Activated CD4-positive, CD25-positive, alpha-beta regulatory T cell treated with anti-CD3 and anti-CD28 coated beads, Interleukin-2, amount 50 U/mL, for 72 hours (primary cell): ENCODE results near the gene FBXO36.
"Not testable (repeated sequence)": the region's sequence is repeated elsewhere in the genome, so short reads cannot be mapped to it uniquely, and the experiment has no call there.

Experiments
- DNase-seq: peaks from one replicate; pipeline ENCODE4 v3.0.0; 2021

FBXO36 gene

DNA sequence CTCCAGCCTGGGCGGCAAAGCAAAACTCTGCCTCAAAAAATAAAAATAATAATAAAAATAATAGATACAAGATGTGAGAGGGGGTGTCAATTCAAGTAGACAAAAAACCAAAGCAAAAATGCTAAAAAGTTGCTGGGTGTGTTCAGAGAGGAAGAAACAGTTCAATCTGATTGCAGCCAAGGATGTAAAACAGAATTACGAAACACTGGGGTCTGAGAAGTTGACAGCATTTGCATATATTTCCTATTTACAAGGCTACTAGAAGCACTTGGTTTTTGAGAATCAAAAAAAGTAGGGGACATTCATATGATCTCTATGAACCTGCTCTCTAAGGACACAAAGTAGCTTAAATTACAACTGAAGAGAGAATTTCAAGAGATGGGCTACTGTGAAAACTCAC is 8.1 kb upstream of the FBXO36 start:
- DNase-seq = no peak

DNA sequence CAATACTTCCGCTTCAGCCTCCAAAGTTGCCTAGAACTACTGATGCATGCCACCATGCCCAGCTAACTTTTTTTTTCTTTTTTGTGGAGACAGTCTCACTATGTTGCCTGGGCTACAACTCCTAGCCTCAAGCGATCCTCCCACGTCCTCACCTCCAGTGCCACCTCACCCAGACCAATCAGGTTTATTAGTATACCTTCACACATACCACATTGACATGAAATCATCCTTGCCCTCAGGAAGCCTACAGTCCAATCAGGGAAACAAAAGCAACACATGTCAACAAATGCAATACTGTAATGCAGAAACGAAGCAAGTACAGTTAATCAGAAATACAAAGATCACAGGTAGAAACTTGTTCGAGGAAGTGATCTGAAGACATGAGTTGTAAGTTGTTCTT is 4.5 kb upstream of the FBXO36 start:
- no peak for DNase-seq

- DNase-seq = no peak
Measured at GRCh38 chr2:229920011-229920641, 2.2 kb upstream of the FBXO36 start.

DNA sequence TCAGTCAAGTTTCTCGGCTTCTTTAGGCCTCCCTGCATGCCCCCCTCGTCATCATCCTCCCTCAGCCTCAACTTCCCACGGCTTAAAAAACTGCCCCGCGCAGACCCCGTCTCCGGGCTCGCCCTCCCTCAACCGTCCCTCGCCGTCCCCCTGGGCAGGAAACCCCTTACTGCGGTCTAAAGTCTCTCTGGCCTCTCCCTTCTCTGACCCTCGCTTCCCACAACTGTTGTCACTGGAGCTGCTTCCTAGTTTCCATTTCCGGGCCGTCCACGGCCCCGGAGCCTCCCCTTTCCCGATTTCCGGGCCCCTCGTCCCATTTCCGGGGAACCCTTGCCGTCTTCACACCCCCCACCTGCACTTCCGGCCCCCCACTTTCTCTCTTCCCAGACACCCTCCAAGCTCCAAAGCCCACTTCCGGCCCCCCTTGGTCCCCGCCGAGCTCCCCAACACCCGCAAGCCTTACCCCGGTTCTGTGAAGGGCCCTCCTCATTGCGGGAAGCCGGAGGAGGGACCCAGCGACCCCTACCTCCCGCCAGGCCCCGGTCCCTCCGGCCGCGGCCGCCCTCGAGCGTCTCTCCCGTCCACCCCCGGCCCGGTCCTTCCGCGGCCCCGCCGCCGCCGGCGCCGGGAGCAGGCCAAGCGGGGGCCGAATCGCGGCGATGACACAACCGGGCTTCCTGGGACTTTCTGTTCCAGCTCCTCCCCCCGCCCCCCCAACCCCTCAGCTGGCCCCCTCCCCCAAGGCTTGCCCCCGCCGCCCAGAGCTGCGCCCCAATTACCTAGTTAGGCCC is 1.0 kb upstream of the FBXO36 start:
- DNase-seq = peak; percentile 66

DNA sequence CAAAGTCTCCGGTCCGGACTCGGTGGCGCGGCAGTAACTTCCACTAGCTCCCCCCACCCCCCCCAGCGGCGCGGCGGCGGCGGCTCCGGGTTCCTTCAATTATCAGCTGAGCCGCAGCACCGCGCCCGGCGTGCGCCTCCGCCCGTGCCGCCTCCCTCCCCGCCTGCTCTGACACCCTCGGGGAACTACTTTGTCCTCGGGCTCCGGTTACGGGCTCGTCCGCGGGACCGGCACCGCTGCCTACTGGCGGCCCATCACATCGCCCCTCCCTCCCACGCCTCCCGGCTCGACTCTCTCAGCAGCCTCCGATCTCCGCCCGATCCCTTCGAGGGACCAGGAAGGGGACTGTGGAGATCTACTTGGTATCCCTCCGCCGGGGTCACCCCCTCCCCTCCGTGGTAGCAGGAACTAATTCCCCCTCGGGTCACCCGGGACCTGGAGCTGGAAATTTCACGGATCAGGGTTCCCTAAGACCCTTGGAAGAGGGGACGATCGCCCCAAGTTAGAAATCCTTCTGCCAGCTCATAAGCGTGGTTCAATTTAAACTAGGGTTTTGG is 333 bp upstream of the FBXO36 start, which contains the start of gene TRIP12:
TRIP12 (minus strand) TSS at position 118 of the 557 bp plus-strand sequence. CDS start 41,930 bp downstream, outside the sequence.
- peak; percentile 88 for DNase-seq

GRCh38 chr2:229924541-229924940 is 2.2 kb downstream of the FBXO36 start:
- not testable (repeated sequence) for DNase-seq

DNA sequence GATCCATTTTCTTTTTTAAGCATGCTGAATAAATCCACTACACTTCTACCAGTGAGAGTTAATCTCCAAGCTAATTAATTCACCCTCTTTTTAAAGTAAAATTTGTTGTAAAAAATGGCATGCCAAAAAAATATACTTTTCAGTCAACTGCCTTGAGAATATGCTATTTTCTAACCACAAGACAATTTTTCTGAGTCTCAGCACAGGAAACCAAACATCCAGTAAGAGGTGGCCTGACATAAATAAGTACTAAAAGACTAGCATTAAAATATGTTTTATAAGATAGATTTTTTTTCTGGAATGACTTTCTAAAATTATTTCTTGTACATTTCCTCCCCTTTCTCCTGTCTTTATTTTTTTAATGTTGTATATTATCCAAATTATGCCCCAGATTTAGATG is 2.9 kb downstream of the FBXO36 start:
- DNase-seq = no peak

- no peak for DNase-seq
Measured at GRCh38 chr2:229927817-229928321, 5.6 kb downstream of the FBXO36 start.

- no peak for DNase-seq
Measured at GRCh38 chr2:229930656-229931055, 8.4 kb downstream of the FBXO36 start.

DNA sequence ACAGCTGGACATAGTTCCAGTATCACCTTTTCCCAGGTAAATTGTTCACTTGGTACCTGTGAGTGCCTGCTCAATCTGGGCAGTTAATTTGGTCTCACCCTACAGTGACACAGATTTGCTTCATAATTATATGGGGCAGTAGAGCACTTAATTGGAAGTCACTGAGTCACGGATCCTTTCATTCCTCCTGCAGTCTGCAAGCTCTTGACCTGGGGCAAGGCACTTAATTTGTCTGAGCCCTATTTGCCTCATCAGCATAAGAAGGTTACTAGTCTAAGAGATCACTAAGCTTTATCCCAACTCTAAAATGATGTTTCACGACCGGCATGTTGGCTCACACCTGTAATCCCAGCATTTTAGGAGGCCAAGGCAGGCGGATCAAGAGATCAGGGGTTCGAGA is 8.9 kb downstream of the FBXO36 start:
- no peak for DNase-seq

DNA sequence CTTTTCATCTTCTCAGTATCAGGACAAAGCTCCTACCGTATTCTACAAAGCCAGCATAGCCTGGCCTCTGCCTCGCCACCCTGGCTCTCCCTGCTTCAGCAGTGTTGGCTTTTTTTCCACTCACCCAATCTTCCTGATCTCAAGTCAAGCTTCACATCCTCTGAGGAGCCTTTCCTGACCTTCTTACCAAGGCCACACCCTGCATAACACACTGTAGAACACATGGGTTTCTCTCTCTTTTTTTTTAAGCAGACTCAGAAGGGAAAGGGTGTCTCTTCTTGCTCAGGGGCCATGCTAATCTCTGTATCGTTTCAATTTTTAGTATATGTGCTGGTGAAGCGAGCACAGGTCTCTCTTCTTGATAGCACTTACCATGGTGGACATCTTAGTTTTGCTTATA is 15.2 kb downstream of the FBXO36 start:
- no peak for DNase-seq

DNA sequence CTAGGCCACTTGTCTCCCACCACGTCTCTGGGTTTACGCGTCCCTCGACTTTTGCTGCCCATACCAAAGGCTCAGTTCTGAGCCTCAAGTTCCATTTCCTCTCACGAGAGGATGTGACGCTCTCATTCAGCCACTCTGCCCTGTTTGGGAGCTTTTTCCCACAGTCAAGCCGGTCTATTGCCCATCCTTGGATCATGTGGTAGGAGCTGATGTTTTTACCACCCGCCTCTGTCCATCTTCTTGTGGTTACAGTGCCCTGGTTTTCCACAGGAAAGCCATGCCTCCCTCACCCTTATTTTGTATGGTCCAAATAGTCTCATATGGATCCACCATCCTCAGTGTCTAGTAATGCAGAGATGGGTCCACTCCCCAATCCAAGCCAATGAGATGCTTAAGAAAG is 20.4 kb downstream of the FBXO36 start:
- DNase-seq = no peak

DNA sequence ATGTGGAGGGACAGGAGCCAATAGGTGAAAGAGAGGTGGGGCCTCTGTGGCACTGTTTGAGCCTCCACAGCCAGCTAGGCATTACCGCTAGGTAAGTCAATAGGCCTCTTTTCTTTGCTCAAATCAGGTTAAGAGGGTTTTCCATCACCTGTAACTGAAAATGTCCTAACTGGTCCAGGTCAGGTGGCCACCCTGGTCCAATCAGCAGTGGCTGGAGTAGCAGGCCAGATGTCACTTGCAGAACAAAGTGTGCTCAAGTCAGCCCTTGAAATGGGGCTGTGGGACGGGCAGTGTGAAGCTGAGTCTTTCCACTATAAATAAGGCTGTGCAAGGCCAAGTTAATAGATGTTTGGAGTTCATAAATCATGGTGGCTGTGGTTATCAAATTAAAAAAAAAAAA is 20.9 kb downstream of the FBXO36 start:
- DNase-seq = no peak

GRCh38 chr2:229943770-229944449 is 21.6 kb downstream of the FBXO36 start:
- DNase-seq = no peak

- no peak for DNase-seq
Measured at GRCh38 chr2:229945975-229946374, 23.7 kb downstream of the FBXO36 start.

DNA sequence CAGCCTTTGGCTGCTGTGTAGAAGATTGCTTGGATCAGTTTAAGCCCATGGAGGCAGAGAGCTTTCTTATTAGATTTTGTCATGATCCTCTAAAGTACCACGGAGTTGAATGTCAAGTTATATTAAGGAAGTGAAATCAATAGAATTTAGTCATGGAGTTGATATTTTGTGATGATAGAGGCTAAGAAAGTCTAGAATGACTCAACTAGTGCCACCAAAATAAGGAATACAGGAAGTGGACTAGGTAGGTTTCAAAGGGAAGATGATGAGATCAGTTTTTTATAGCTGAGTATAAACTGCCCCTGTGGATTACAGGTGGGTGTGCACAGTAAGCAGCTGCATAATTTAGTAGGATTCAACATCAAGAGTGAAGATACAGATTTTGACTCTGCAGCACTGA is 25.2 kb downstream of the FBXO36 start:
- no peak for DNase-seq

DNA sequence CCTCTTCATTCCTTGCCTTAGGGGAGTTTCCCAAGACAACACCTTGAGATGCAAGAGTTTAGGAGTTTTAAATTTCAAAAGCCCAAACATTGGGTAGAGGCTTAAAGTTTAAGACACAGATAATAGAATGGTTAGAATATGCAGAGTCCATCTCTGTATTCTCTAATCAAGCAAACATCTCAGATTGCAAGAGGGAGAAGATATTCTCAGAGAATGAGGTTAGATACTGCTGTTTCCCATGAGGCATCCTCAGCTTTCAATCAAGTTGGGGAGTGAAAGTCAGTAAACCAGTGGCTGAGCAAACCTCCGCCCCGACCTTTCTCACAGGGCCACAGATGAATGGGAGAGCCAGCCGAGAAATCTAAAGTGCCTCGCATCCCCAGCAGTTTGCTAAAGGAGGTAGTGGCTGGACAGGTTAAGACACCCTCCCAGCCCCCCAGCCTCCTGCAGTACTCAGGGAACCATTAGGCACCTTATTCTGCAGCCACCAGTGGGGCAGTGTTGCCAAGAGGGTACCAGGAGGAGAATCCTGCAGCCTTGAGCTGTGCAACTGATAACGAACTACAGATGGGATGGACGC is 30.0 kb downstream of the FBXO36 start:
- DNase-seq = no peak

DNA sequence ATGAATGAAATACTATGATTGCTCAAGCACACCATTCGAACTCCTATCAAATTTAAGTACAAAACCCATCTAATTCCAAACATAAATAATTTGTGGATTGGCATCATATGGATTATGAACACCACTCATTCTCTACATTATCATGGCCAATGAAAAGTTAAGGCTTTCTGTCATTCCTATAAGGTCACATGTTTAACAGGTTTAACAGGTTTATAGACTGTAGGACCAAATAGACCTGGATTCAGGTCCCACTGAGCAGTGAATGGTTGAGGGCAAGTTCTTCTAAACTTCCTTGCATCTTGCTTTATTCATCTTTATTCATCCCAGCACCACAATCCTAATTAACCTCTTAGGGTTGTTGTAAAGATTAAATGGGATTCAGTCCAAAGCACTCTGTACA is 33.4 kb downstream of the FBXO36 start:
- no peak for DNase-seq

DNA sequence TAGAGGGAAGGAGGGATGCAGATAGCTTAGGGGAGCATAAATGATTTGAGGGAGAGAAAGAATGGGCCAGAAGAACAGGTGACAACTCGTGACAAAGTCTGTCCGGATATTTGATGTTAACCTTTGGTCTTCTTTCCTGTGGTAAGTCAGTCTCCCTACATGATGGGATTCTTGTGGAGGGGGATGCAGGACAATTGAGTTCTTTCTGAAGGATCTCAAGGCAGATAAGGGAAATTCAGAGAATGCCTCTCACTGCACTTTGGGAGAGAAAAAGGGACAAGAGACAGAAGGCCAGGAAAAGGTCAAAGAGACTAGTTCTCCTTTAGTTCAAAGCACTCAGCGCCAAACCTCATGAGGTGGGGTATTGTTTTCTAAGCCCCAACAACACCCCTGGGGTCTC is 34.2 kb downstream of the FBXO36 start:
- no peak for DNase-seq

DNA sequence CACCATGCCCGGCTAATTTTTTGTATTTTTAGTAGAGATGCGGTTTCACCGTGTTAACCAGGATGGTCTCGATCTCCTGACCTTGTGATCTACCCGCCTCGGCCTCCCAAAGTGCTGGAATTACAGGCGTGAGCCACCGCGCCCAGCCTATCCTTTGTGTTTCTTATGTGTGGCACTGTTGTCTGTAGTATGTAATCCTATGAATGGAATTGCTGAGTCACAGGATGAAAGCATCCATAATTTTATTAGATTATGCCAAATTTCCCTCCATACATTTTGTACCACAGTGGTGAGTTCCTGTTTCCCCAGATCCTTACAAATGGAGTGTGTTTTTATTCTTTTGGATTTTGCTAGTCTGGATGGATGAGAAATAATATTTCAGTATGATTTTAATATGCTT is 41.3 kb downstream of the FBXO36 start:
- DNase-seq = not testable (repeated sequence)

- DNase-seq = no peak
Measured at GRCh38 chr2:229969921-229970320, 47.6 kb downstream of the FBXO36 start.

- DNase-seq = no peak
Measured at GRCh38 chr2:229970406-229970805, 48.1 kb downstream of the FBXO36 start.

DNA sequence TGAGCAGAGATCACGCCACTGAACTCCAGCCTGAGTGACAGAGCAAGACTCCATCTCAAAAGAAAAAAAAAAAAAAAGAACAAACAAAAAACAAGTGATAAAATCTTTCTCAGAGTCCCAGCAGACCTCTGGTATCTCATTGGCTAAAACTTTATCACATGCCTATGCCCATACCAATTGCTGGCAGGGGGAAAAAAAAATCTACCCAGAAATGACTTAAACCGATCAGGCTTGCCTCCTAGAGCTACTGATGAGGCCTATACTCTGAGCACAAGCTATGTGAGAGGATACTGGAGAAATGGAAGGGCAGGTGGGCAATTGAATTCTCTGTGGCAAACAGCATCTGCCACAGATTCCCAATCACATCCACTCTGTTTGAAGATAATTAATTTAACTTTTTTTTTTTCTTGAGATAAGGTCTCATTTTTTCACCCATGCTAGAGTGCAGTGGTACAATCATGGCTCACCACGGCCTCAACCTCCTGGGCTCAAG is 49.0 kb downstream of the FBXO36 start:
- no peak for DNase-seq
